GM18870 (cell line): Measurements from ENCODE around the gene TSPAN11.

Experiments
- ATAC-seq: cut with Tn5 transposase; IDR thresholded peaks from one replicate; pipeline ENCODE4 v1.9.1; 2021; ENCODE audit warnings: moderate library complexity; ENCODE audit not compliant: unreplicated experiment

Gene TSPAN11

DNA sequence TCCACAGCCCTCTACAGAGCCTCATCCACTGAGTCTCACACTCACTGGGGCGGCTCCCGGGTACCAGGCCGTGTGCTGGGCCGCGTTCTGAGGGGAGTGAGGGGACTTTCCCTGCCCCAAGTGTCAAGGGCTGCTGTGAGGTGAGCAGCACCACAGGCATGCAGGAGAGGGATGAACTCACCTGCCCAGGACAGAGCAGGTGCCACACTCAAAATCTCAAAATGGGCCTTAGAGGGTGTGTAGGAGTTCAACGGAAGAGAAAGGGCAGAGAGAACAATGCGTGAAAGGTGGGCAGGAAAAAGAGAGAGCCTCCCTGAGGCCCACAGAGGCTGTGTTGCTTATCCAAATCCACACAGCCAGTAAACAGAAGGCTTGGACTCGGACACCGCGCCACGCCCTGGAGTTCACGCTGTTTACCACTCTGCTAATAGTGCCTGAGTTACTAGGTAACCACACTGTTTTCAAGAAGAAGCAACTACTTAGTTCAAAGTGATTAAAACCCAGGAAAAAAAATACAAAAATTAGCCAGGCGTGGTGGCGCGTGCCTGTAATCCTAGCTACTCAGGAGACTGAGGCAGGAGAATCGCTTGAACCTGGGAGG is 32.7 kb downstream of the TSPAN11 start:
- no peak for ATAC-seq

DNA sequence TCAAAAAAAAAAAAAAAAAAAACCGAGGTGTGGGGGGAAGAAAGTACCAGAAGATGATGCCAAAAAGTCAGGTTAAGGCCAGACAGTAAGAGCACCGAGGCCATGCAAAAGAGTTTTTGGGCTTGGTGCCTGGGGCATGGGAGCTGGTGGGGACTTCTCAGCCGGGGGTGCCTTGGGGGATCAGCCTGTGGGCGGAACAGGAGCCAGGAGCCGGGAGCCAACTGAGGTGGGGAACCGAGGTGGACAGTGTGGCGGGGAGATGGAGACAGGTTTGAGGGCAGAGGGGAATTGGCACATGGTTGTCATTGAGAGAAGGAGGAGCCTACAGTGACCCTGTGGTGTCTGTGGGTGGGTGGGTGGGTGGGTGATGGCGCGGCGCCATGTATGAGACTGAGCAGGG is 33.2 kb downstream of the TSPAN11 start:
- no peak for ATAC-seq

- ATAC-seq = no peak
Measured at GRCh38 chr12:30961030-30961429, 34.5 kb downstream of the TSPAN11 start.

DNA sequence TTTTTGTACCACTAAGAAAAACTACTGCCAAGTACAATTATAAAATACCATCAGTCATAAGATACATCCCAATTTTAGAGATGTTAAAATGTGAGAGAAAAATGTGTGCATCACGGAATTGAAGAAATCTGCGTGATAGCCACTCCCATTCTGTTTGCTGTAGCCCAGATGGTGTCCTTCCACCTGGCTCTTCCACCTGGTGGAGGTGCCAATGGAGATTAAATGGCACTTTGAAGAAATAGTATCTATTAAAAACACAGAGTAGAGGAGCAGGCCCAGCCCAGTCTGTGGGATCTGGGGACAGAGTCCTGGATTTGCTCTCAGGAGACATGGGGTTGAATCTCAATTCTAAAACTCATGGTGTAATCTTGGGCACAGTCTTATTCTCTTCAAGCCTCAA is 35.5 kb downstream of the TSPAN11 start:
- ATAC-seq = no peak

GRCh38 chr12:30963709-30964564 is 37.4 kb downstream of the TSPAN11 start:
- no peak for ATAC-seq

DNA sequence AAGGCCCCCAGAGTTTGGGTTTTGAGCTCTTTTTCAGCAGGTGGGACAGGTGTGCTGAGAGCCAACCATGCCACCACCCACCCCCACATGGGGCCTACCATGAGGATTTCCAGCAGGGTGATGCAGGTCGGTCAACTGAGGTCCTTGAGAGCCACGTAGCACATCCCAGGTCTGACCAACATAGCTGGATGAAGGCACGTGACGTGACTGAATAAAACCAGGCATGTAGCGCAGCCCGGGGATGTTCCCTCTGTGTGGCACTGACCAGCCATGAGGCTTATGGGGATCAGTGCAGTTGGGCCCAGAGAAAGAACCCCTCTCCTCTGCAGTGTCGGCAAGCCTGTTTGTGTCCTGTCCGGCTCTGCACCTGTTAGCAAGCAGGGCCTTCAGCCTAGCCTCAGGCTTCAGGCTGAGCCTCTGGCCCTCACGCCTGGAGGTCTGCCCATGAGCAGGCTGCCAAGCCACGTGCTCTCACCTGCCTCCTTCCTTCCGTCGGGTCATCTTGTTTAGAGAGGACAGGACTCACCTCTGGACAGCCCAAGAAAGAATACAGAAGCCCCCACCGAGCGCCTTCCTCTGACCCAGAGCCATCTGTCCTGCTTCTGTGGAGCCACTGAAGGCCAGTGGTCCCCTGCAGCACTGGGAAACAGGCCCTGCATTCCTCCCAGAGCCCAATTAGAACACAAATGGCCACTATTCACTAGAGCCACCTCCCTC is 38.5 kb downstream of the TSPAN11 start:
- ATAC-seq = no peak

GRCh38 chr12:30965613-30965985 is 39.1 kb downstream of the TSPAN11 start:
- no peak for ATAC-seq

DNA sequence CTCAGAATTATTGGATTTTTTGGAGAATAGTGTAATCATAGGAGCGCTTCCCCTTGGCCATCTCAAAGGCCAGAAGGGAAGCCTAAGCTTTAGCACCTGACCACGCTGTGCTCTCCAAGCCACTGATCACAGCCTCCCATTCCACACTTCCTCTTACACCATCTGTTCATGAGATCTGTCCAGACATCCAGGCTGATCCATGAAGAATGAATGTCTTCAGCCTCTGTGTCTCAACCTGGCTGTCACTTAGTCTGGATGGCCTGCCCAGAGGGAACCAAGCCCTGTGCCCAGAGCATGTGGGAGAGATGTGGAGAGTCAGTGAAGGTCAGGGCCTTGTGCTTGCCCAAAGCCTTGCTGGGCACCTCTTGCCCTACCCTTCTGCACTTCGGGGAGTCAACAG is 40.5 kb downstream of the TSPAN11 start:
- ATAC-seq = no peak

DNA sequence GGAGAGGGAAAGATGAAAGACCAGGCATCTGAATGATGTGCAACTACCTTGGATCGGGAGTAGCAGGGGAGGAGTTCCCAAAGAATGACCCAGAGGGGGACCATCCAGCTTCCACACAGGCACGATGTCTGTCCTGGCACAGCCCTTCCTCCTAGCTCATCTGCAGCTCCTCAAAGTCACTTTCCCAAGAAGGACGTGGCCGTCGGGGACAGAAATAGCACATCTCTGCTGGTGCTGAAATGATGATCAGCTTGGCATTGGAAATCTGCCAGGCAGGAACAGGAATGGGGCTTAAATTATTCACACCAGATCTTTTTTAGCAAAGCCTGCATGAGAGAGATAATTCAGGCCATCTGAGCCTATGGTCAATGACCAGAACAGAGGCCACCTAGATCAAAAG is 41.7 kb downstream of the TSPAN11 start:
- no peak for ATAC-seq

DNA sequence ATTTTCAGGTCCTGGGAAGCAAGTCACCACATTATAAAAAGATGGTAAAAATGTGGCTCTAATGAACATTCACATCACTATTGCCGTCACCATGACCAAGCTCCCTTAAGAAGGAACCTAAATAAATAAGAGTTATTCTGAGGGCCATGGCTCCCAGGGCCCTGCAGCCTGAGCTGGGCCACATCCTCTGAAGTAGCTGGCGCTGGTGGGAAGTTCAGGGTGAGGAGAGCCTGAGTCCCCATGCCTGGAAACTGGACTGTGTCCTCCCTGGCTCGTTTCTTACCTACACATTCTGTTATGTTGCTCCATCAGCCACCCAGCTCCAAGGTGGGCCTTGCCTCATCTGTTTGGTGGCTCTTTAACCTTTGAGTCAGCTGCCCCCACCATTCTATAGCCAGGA is 42.5 kb downstream of the TSPAN11 start:
- ATAC-seq = no peak

- no peak for ATAC-seq
Measured at GRCh38 chr12:30969606-30970395, 43.3 kb downstream of the TSPAN11 start.

- ATAC-seq = no peak
Measured at GRCh38 chr12:30970559-30971197, 44.1 kb downstream of the TSPAN11 start.

- no peak for ATAC-seq
Measured at GRCh38 chr12:30972035-30972434, 45.5 kb downstream of the TSPAN11 start.

GRCh38 chr12:30973175-30973574 is 46.6 kb downstream of the TSPAN11 start:
- no peak for ATAC-seq

- ATAC-seq = no peak
Measured at GRCh38 chr12:30973830-30974229, 47.3 kb downstream of the TSPAN11 start.

DNA sequence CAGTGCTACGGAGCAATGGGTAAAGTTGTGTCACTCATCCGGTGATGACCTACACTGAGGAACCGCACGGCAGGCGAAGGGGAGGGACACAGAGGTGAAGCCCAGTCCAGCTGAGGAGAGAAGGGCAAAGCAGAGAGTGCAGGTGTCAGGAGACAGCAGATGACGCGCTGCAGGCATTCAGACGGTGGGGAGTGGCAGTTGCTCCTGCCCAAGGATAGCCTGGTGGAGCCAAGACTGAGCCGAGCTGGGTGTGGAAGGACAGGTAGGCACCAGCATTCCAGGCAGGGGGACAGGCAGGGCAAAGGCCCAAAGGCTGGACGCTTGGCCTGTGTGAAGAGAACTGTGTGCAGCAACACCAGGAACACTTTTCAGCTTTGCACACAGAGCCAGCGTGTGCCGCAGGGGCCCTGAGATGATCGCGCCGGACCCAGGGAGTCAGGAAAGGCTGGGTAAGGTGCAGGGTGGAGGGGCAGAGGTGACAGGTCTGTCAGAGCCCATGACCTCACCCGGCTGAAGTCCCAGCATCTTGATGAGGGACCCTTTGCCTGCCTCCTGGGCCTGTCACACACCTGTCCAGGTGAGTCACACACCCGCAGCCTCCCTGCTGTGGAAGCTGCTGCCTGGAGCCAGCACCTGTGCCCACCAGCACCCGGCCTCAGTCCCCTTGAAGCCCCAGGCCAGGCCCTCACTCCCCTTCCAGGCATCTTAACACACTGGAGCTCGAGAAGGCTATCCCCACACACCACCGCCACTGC is 48.4 kb downstream of the TSPAN11 start:
- no peak for ATAC-seq

GRCh38 chr12:30975581-30975980 is 49.0 kb downstream of the TSPAN11 start:
- ATAC-seq = no peak

GRCh38 chr12:30976206-30976605 is 49.7 kb downstream of the TSPAN11 start:
- no peak for ATAC-seq

- ATAC-seq = no peak
Measured at GRCh38 chr12:30977124-30977523, 50.6 kb downstream of the TSPAN11 start.
